Measurements from ENCODE around the gene TAF7.
"Not testable (repeated sequence)": the region's sequence is repeated elsewhere in the genome, so short reads cannot be mapped to it uniquely, and the experiment has no call there.

TAF7 gene

DNA sequence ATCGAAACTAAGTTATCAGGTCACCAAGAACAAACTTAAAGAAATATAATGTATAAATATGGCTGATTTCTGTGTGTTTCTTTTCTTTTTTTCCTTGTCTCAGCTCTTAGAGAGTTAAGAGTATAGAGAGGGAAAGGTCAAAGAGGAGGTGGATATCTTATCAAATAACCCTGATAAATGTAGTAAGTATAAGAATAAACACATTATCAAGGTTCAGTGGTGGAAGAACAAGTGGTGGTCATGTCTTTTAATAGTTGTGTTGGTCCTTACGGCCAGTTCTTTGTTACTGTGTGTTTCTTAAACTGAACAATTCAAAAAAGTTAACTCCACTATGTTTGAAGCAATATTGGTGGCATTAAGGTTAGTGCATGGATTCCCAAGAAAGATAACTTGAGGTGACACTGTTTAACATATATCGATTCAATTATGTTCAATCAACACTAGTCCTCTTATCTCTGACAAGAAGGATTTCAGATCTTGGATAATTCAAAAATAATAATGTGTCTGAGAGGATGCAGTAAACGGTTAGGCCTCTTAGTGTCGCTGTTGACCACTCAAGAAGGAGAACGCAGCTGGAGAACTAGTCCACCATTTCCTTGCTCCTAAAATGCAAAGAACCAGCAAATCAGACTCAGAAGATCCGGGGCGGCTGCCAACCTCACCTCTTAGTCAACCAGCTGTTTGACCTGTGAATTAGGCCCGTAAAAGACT lies 22.8 kb upstream of the TAF7 start, which contains the start of gene PCDHGA3:
Gene PCDHGA3 (plus strand): TSS at position 588 of the 711 bp plus-strand sequence. CDS start 205 bp downstream, outside the sequence.
- no peaks in the 10 kb centered on the region for H3K27me3 ChIP-seq (ENCODE audit: control insufficient read depth in 3 of 3, insufficient read depth in 3 of 3, low read depth in 1 of 3, low read length in 3 of 3)
- H4K8ac ChIP-seq (ENCODE audit: low read depth, low read length) = no peak within 1 kb of the TSS
- no peak within 1 kb of the TSS for H2BK15ac ChIP-seq (ENCODE audit: low read length)
- no peak within 1 kb of the TSS for H3K9ac ChIP-seq (ENCODE audit: low read depth, low read length, poor library complexity)
- H2BK12ac ChIP-seq (ENCODE audit: low read length) = no peak within 1 kb of the TSS
- no peak within 1 kb of the TSS for H3K4ac ChIP-seq (ENCODE audit: low read length)
- H3K23ac ChIP-seq (ENCODE audit: low read depth, low read length, poor library complexity) = no peak within 1 kb of the TSS
- H3K9me3 ChIP-seq (replicated peaks in 1 of 2; ENCODE audit: control insufficient read depth in 2 of 2, insufficient read depth in 1 of 2, low read depth in 1 of 2, low read length in 2 of 2) = peaks cover 20 to 32% of the 10 kb centered on the region in 2 donors
- no peak within 1 kb of the TSS for H3K4me2 ChIP-seq (ENCODE audit: insufficient read depth, low read length, poor library complexity, severe bottlenecking)
- H3K27ac ChIP-seq (replicated peaks; ENCODE audit: low read length) = no peak within 1 kb of the TSS
- H2AFZ ChIP-seq (ENCODE audit: low read length) = peak within 1 kb of the TSS; percentile 54
- no peak for DNase-seq (ENCODE audit: low spot score)
- H3K4me1 ChIP-seq (ENCODE audit: control insufficient read depth in 2 of 2, insufficient read depth in 1 of 2, low read depth in 1 of 2, low read length in 2 of 2) = no peaks in the 10 kb centered on the region
- no peak within 1 kb of the TSS for H2AK5ac ChIP-seq (ENCODE audit: low read depth, low read length)
- WGBS, 2 donors (ENCODE audit: extremely low coverage in 2 of 2, insufficient read length in 2 of 2, insufficient replicate concordance in 1 of 2) = no CpG with 5 or more reads among the region's 9 CpGs
- H3K14ac ChIP-seq (ENCODE audit: low read length) = no peak within 1 kb of the TSS
- H3K18ac ChIP-seq (ENCODE audit: low read length) = no peak within 1 kb of the TSS
- H3K36me3 ChIP-seq (replicated peaks in 1 of 2; ENCODE audit: control insufficient read depth in 2 of 2, insufficient read depth in 2 of 2, low read length in 2 of 2) = no peaks in the 10 kb centered on the region
- H4K91ac ChIP-seq (ENCODE audit: low read depth, low read length, poor library complexity) = no peak within 1 kb of the TSS
- H3K79me1 ChIP-seq (ENCODE audit: low read depth, low read length) = no peaks in the 10 kb centered on the region
- peak within 1 kb of the TSS in 1 of 2 donors; percentile 25 for H3K4me3 ChIP-seq (ENCODE audit: low read length in 2 of 2)
- H2BK5ac ChIP-seq (ENCODE audit: low read length) = no peak within 1 kb of the TSS
- no peak within 1 kb of the TSS for H2BK120ac ChIP-seq (ENCODE audit: low read depth, low read length)

GRCh38 chr5:141342773-141343172 lies 22.2 kb upstream of the TAF7 start:
- no peaks in the 10 kb centered on the region for H3K79me1 ChIP-seq (ENCODE audit: low read depth, low read length)
- H2BK5ac ChIP-seq (ENCODE audit: low read length) = no peak overlapping the region
- H3K36me3 ChIP-seq (replicated peaks in 1 of 2; ENCODE audit: control insufficient read depth in 2 of 2, insufficient read depth in 2 of 2, low read length in 2 of 2) = no peaks in the 10 kb centered on the region
- no peak overlapping the region for H3K27ac ChIP-seq (replicated peaks; ENCODE audit: low read length)
- no peak for DNase-seq (ENCODE audit: low spot score)
- no peak overlapping the region for H3K18ac ChIP-seq (ENCODE audit: low read length)
- H2AK5ac ChIP-seq (ENCODE audit: low read depth, low read length) = no peak overlapping the region
- no peak overlapping the region for H3K4ac ChIP-seq (ENCODE audit: low read length)
- no peak overlapping the region for H2BK120ac ChIP-seq (ENCODE audit: low read depth, low read length)
- no peak overlapping the region for H3K23ac ChIP-seq (ENCODE audit: low read depth, low read length, poor library complexity)
- H2AFZ ChIP-seq (ENCODE audit: low read length) = no peak overlapping the region
- peaks cover 22 to 32% of the 10 kb centered on the region in 2 donors for H3K9me3 ChIP-seq (replicated peaks in 1 of 2; ENCODE audit: control insufficient read depth in 2 of 2, insufficient read depth in 1 of 2, low read depth in 1 of 2, low read length in 2 of 2)
- H2BK15ac ChIP-seq (ENCODE audit: low read length) = no peak overlapping the region
- no peak overlapping the region for H3K14ac ChIP-seq (ENCODE audit: low read length)
- no peak overlapping the region for H3K4me3 ChIP-seq (ENCODE audit: low read length in 2 of 2)
- no peaks in the 10 kb centered on the region for H3K27me3 ChIP-seq (ENCODE audit: control insufficient read depth in 3 of 3, insufficient read depth in 3 of 3, low read depth in 1 of 3, low read length in 3 of 3)
- no peak overlapping the region for H3K4me2 ChIP-seq (ENCODE audit: insufficient read depth, low read length, poor library complexity, severe bottlenecking)
- no CpG with 5 or more reads among the region's 1 CpG for WGBS, 2 donors (ENCODE audit: extremely low coverage in 2 of 2, insufficient read length in 2 of 2, insufficient replicate concordance in 1 of 2)
- H3K4me1 ChIP-seq (ENCODE audit: control insufficient read depth in 2 of 2, insufficient read depth in 1 of 2, low read depth in 1 of 2, low read length in 2 of 2) = no peaks in the 10 kb centered on the region
- no peak overlapping the region for H2BK12ac ChIP-seq (ENCODE audit: low read length)
- no peak overlapping the region for H4K91ac ChIP-seq (ENCODE audit: low read depth, low read length, poor library complexity)
- H3K9ac ChIP-seq (ENCODE audit: low read depth, low read length, poor library complexity) = no peak overlapping the region
- H4K8ac ChIP-seq (ENCODE audit: low read depth, low read length) = no peak overlapping the region

GRCh38 chr5:141340781-141341354 lies 20.3 kb upstream of the TAF7 start:
- not testable (repeated sequence) for H2AK5ac ChIP-seq (ENCODE audit: low read depth, low read length); H2AFZ ChIP-seq (ENCODE audit: low read length); H3K23ac ChIP-seq (ENCODE audit: low read depth, low read length, poor library complexity); H2BK12ac ChIP-seq (ENCODE audit: low read length); H3K27me3 ChIP-seq (ENCODE audit: control insufficient read depth in 3 of 3, insufficient read depth in 3 of 3, low read depth in 1 of 3, low read length in 3 of 3); H3K27ac ChIP-seq (replicated peaks; ENCODE audit: low read length); H3K4ac ChIP-seq (ENCODE audit: low read length); H3K9ac ChIP-seq (ENCODE audit: low read depth, low read length, poor library complexity); H3K18ac ChIP-seq (ENCODE audit: low read length); H3K14ac ChIP-seq (ENCODE audit: low read length); H4K91ac ChIP-seq (ENCODE audit: low read depth, low read length, poor library complexity); H3K79me1 ChIP-seq (ENCODE audit: low read depth, low read length); H3K4me3 ChIP-seq (ENCODE audit: low read length in 2 of 2); DNase-seq (ENCODE audit: low spot score); H2BK120ac ChIP-seq (ENCODE audit: low read depth, low read length); H3K4me2 ChIP-seq (ENCODE audit: insufficient read depth, low read length, poor library complexity, severe bottlenecking); H3K4me1 ChIP-seq (ENCODE audit: control insufficient read depth in 2 of 2, insufficient read depth in 1 of 2, low read depth in 1 of 2, low read length in 2 of 2); H2BK5ac ChIP-seq (ENCODE audit: low read length); H3K36me3 ChIP-seq (replicated peaks in 1 of 2; ENCODE audit: control insufficient read depth in 2 of 2, insufficient read depth in 2 of 2, low read length in 2 of 2); H4K8ac ChIP-seq (ENCODE audit: low read depth, low read length); H2BK15ac ChIP-seq (ENCODE audit: low read length)
- H3K9me3 ChIP-seq (replicated peaks in 1 of 2; ENCODE audit: control insufficient read depth in 2 of 2, insufficient read depth in 1 of 2, low read depth in 1 of 2, low read length in 2 of 2) = peaks cover 20 to 32% of the 10 kb centered on the region in 2 donors
- WGBS, 2 donors (ENCODE audit: extremely low coverage in 2 of 2, insufficient read length in 2 of 2, insufficient replicate concordance in 1 of 2) = no CpG with 5 or more reads among the region's 45 CpGs

DNA sequence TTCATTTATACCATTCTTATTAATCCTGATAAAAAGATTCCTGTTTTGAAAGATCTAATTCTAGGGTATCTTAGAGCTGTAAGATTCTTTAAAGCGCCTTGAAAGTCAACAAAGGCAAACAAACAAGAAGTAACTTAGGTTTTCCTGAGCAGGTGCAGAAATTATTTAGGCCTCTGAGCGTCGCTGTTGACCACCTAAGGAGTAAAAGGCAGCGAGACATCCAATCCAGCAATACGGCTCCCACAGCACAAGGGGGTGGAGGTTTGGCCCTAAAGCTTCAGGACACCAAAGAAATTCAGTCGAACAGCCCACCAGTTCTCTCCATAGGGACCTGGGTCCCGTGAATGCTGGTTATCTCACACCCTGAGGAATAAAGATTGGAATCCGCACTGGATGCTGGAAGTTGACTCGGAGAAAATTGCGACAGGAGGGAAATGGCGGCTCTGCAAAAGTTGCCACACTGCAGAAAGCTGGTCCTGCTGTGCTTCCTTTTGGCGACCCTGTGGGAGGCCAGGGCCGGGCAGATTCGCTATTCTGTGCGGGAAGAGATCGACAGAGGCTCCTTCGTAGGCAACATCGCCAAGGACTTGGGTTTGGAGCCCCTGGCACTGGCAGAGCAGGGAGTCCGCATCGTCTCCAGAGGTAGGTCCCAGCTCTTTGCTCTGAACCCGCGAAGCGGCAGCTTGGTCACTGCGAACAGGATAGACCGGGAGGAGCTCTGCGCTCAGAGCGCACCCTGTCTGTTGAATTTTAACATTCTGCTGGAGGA lies 18.1 kb upstream of the TAF7 start, which contains the start of gene PCDHGA2:
Gene PCDHGA2 (plus strand): TSS at position 223 of the 769 bp plus-strand sequence.
- no CpG with 5 or more reads among the region's 27 CpGs for WGBS, 2 donors (ENCODE audit: extremely low coverage in 2 of 2, insufficient read length in 2 of 2, insufficient replicate concordance in 1 of 2)

More for the DNA sequence above, 18.1 kb upstream of the TAF7 start, which contains the start of gene PCDHGA2:
- Histone ChIP-seq H3K23ac (ENCODE audit: low read depth, low read length, poor library complexity) (no peak within 1 kb of the TSS), H3K4ac (ENCODE audit: low read length) (no peak within 1 kb of the TSS), H3K27ac (replicated peaks; ENCODE audit: low read length) (no peak within 1 kb of the TSS), H3K36me3 (replicated peaks in 1 of 2; ENCODE audit: control insufficient read depth in 2 of 2, insufficient read depth in 2 of 2, low read length in 2 of 2) (peaks cover 0 to 2% of the 10 kb centered on the region in 2 donors), H3K4me2 (ENCODE audit: insufficient read depth, low read length, poor library complexity, severe bottlenecking) (no peak within 1 kb of the TSS), H2BK5ac (ENCODE audit: low read length) (no peak within 1 kb of the TSS), H3K4me3 (ENCODE audit: low read length in 2 of 2) (no peak within 1 kb of the TSS), H3K18ac (ENCODE audit: low read length) (no peak within 1 kb of the TSS), H2BK120ac (ENCODE audit: low read depth, low read length) (no peak within 1 kb of the TSS), H3K4me1 (ENCODE audit: control insufficient read depth in 2 of 2, insufficient read depth in 1 of 2, low read depth in 1 of 2, low read length in 2 of 2) (no peaks in the 10 kb centered on the region), H3K9ac (ENCODE audit: low read depth, low read length, poor library complexity) (no peak within 1 kb of the TSS), H3K9me3 (replicated peaks in 1 of 2; ENCODE audit: control insufficient read depth in 2 of 2, insufficient read depth in 1 of 2, low read depth in 1 of 2, low read length in 2 of 2) (peaks cover 15 to 17% of the 10 kb centered on the region in 2 donors), H2BK12ac (ENCODE audit: low read length) (no peak within 1 kb of the TSS), H3K14ac (ENCODE audit: low read length) (no peak within 1 kb of the TSS), H4K8ac (ENCODE audit: low read depth, low read length) (no peak within 1 kb of the TSS), H2BK15ac (ENCODE audit: low read length) (no peak within 1 kb of the TSS), H3K27me3 (ENCODE audit: control insufficient read depth in 3 of 3, insufficient read depth in 3 of 3, low read depth in 1 of 3, low read length in 3 of 3) (no peaks in the 10 kb centered on the region), H4K91ac (ENCODE audit: low read depth, low read length, poor library complexity) (no peak within 1 kb of the TSS), H2AK5ac (ENCODE audit: low read depth, low read length) (no peak within 1 kb of the TSS), H3K79me1 (ENCODE audit: low read depth, low read length) (no peaks in the 10 kb centered on the region), H2AFZ (ENCODE audit: low read length) (no peak within 1 kb of the TSS)
- DNase-seq (ENCODE audit: low spot score) = no peak
